ENCODE measurements around the gene FAF1. TPM values are rescaled to one million over a fixed set of nuclear protein-coding genes. Genes with fewer than 3 reads are reported as not detected.

FAF1 gene
- total RNA-seq, 1 experiment from 2014 or later = 112 TPM

- Histone ChIP-seq H3K79me2 (ENCODE audit: low read length) (peaks cover 21% of the 10 kb centered on the region), H3K9ac (ENCODE audit: low read length) (no peak overlapping the region), H3K36me3 (ENCODE audit: insufficient read depth, low read length) (no peaks in the 10 kb centered on the region), H2AFZ (ENCODE audit: low read length) (no peak overlapping the region), H3K4me2 (ENCODE audit: low read depth, low read length, poor library complexity, severe bottlenecking) (no peak overlapping the region), H3K4me1 (ENCODE audit: low read length) (peaks cover 14% of the 10 kb centered on the region), H3K9me3 (ENCODE audit: low read length) (no peaks in the 10 kb centered on the region), H3K27me3 (ENCODE audit: low read length) (no peaks in the 10 kb centered on the region), H3K4me3 (ENCODE audit: low read length) (no peak overlapping the region), H4K20me1 (ENCODE audit: insufficient read depth, low read depth, low read length) (no peaks in the 10 kb centered on the region), H3K9me2 (replicated peaks; ENCODE audit: insufficient read depth, low read length) (no peaks in the 10 kb centered on the region), H3K27ac (ENCODE audit: low read length) (no peak overlapping the region)
- no peak for DNase-seq
Measured at GRCh38 chr1:50637460-50637859, 322.6 kb downstream of the FAF1 start.

DNA sequence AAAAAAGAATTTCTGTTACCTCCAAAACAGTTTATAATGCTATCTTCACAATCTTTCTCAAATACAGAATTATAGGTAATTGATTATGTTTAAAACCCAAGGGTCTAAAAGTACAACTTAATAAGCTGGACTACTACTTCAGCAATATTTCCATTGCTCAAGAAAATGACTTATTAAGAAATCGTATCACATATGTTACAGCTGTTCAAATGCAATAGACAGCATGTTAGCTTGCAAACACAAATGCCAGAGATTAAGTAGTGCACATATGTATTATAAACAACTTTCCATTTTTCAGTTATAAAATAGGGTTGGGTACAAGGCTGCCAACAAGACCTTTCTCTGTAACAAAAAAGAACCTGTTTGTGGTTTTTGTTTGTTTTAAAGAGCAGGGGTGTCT is 325.8 kb downstream of the FAF1 start:
- Histone ChIP-seq H3K79me2 (ENCODE audit: low read length) (peaks cover 23% of the 10 kb centered on the region), H3K9me3 (ENCODE audit: low read length) (no peaks in the 10 kb centered on the region), H3K9ac (ENCODE audit: low read length) (no peak overlapping the region), H3K27me3 (ENCODE audit: low read length) (no peaks in the 10 kb centered on the region), H3K27ac (ENCODE audit: low read length) (no peak overlapping the region), H3K4me1 (ENCODE audit: low read length) (peaks cover 14% of the 10 kb centered on the region), H3K9me2 (replicated peaks; ENCODE audit: insufficient read depth, low read length) (no peaks in the 10 kb centered on the region), H3K36me3 (ENCODE audit: insufficient read depth, low read length) (no peaks in the 10 kb centered on the region), H3K4me2 (ENCODE audit: low read depth, low read length, poor library complexity, severe bottlenecking) (no peak overlapping the region), H2AFZ (ENCODE audit: low read length) (no peak overlapping the region), H3K4me3 (ENCODE audit: low read length) (no peak overlapping the region), H4K20me1 (ENCODE audit: insufficient read depth, low read depth, low read length) (no peaks in the 10 kb centered on the region)
- DNase-seq = no peak

DNA sequence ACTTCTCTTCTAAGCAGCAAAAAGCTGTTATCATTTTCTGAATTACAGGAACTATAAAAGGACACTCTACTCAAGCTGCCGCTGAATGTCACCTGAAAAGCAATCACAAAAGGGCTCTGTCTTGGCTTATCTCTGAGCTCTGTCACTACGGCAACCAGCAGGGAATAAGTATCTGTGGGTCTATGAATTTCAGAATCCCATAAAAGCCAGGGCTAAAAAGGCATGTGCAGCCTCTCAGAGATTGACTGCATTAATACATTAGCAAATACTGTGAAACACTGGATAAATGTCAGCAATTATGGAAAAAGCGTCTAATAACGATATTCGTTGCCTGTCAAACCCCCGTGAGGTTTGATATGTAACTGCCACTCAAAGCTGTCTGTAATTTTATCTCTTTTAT is 326.6 kb downstream of the FAF1 start:
- H3K79me2 ChIP-seq (ENCODE audit: low read length) = peaks cover 19% of the 10 kb centered on the region; the same call in 1 of the 2 replicates
- no peak overlapping the region for H3K27ac ChIP-seq (ENCODE audit: low read length)
- no peak for DNase-seq

DNA sequence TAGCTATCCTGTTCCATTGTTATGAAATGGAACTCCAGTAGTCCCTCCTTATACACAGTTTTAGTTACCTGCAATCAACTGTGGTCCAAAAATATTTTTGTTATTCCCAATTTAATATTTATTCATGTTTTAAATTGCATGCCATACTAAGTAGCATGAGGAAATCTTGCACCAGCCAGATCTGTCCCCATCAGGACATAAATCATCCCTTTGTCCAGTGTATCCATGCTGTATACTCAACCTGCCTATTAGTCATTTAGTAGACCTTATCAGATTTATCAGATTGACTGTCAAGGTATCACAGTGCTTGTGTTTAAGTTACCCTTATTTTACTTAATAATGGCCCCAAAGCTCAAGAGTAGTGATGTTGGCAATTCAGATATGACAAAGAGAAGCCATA is 328.9 kb downstream of the FAF1 start:
- DNase-seq = no peak
- Histone ChIP-seq H3K79me2 (ENCODE audit: low read length) (peaks cover 23% of the 10 kb centered on the region; the same call in 1 of the 2 replicates), H3K9me2 (replicated peaks; ENCODE audit: insufficient read depth, low read length) (no peaks in the 10 kb centered on the region), H2AFZ (ENCODE audit: low read length) (no peak overlapping the region), H3K4me3 (ENCODE audit: low read length) (no peak overlapping the region), H3K9ac (ENCODE audit: low read length) (no peak overlapping the region), H3K27me3 (ENCODE audit: low read length) (no peaks in the 10 kb centered on the region), H3K4me2 (ENCODE audit: low read depth, low read length, poor library complexity, severe bottlenecking) (no peak overlapping the region), H4K20me1 (ENCODE audit: insufficient read depth, low read depth, low read length) (no peaks in the 10 kb centered on the region), H3K27ac (ENCODE audit: low read length) (no peak overlapping the region), H3K36me3 (ENCODE audit: insufficient read depth, low read length) (no peaks in the 10 kb centered on the region), H3K4me1 (ENCODE audit: low read length) (peaks cover 22% of the 10 kb centered on the region), H3K9me3 (ENCODE audit: low read length) (no peaks in the 10 kb centered on the region)

More for the DNA sequence above, 326.6 kb downstream of the FAF1 start:
- no peak overlapping the region for H3K9ac ChIP-seq (ENCODE audit: low read length)
- no peak overlapping the region for H3K4me3 ChIP-seq (ENCODE audit: low read length)
- H3K36me3 ChIP-seq (ENCODE audit: insufficient read depth, low read length) = no peaks in the 10 kb centered on the region
- H2AFZ ChIP-seq (ENCODE audit: low read length) = no peak overlapping the region
- no peaks in the 10 kb centered on the region for H3K27me3 ChIP-seq (ENCODE audit: low read length)
- no peak overlapping the region for H3K4me2 ChIP-seq (ENCODE audit: low read depth, low read length, poor library complexity, severe bottlenecking)
- H4K20me1 ChIP-seq (ENCODE audit: insufficient read depth, low read depth, low read length) = no peaks in the 10 kb centered on the region
- H3K4me1 ChIP-seq (ENCODE audit: low read length) = peaks cover 14% of the 10 kb centered on the region
- H3K9me3 ChIP-seq (ENCODE audit: low read length) = no peaks in the 10 kb centered on the region
- H3K9me2 ChIP-seq (replicated peaks; ENCODE audit: insufficient read depth, low read length) = no peaks in the 10 kb centered on the region

DNA sequence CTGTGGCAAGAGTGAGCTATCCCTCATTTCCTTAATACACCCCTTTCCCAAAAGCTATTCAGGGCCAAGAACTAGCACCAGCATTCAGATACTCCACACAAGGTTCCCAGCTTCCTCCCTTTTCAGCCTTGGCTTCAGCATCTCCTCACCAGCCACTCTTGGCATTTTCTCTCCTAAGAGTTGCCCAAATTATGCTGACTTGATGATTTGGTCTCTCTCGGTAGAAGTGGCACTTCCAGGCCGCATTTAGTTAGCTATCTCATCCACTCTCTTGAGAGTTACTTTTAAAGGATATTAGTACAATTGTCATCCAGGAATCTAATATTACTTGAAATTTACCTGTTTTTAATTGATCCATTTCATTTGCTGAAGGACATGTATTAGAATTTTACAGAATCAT is 337.8 kb downstream of the FAF1 start:
- H4K20me1 ChIP-seq (ENCODE audit: insufficient read depth, low read depth, low read length) = no peaks in the 10 kb centered on the region
- peaks cover 9% of the 10 kb centered on the region for H3K4me1 ChIP-seq (ENCODE audit: low read length)
- H3K9ac ChIP-seq (ENCODE audit: low read length) = no peak overlapping the region
- DNase-seq = no peak
- H3K36me3 ChIP-seq (ENCODE audit: insufficient read depth, low read length) = no peaks in the 10 kb centered on the region
- H3K4me3 ChIP-seq (ENCODE audit: low read length) = no peak overlapping the region
- no peak overlapping the region for H3K27ac ChIP-seq (ENCODE audit: low read length)
- H3K4me2 ChIP-seq (ENCODE audit: low read depth, low read length, poor library complexity, severe bottlenecking) = no peak overlapping the region
- H2AFZ ChIP-seq (ENCODE audit: low read length) = no peak overlapping the region
- H3K9me2 ChIP-seq (replicated peaks; ENCODE audit: insufficient read depth, low read length) = no peaks in the 10 kb centered on the region
- no peaks in the 10 kb centered on the region for H3K27me3 ChIP-seq (ENCODE audit: low read length)
- no peaks in the 10 kb centered on the region for H3K9me3 ChIP-seq (ENCODE audit: low read length)
- H3K79me2 ChIP-seq (ENCODE audit: low read length) = peaks cover 5% of the 10 kb centered on the region; the same call in 1 of the 2 replicates

DNA sequence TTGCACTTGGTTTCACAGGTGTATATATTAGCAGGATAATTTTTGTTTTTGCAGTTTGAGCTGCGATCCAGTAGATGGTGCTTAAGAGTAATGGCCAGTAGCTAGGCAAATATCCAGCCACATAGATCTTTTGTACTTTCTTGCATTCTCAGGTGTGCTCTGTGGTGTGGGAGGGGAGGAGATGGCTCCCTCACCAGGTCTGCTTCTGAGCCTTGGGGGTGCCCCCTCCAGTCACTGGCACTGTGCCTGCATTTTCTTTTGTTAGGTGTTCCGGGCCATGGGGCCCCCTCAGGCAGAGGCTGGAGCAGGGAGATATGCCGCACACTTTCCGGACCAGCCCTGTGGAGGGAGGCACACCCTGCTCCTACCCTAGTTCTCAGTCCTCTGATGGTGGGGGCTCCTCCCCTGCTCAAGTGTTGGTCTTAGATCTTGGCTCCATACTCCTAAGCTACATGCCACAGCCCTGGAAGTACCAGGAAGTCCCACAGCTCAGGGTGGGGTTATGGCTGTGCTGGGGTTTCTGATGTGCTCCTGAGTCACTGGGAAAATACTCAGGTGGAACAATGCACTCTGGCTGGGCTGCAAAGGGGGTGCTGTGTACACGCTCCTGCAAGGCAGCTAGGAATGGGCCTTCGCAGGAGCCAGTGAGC is 339.3 kb downstream of the FAF1 start:
- no peak overlapping the region for H3K9ac ChIP-seq (ENCODE audit: low read length)

GRCh38 chr1:50615036-50615750 is 344.9 kb downstream of the FAF1 start:
- Histone ChIP-seq H3K9me3 (ENCODE audit: low read length) (no peaks in the 10 kb centered on the region), H3K9me2 (replicated peaks; ENCODE audit: insufficient read depth, low read length) (no peaks in the 10 kb centered on the region), H3K79me2 (ENCODE audit: low read length) (0 out of 2 replicates have a peak, but pooled peaks cover 2% of the 10 kb centered on the region), H3K9ac (ENCODE audit: low read length) (no peak overlapping the region), H2AFZ (ENCODE audit: low read length) (no peak overlapping the region), H3K27ac (ENCODE audit: low read length) (no peak overlapping the region), H4K20me1 (ENCODE audit: insufficient read depth, low read depth, low read length) (no peaks in the 10 kb centered on the region), H3K4me2 (ENCODE audit: low read depth, low read length, poor library complexity, severe bottlenecking) (no peak overlapping the region), H3K4me1 (ENCODE audit: low read length) (peaks cover 31% of the 10 kb centered on the region), H3K4me3 (ENCODE audit: low read length) (no peak overlapping the region), H3K36me3 (ENCODE audit: insufficient read depth, low read length) (no peaks in the 10 kb centered on the region), H3K27me3 (ENCODE audit: low read length) (no peaks in the 10 kb centered on the region)
- DNase-seq = no peak

More for the DNA sequence above, 339.3 kb downstream of the FAF1 start:
- no peak overlapping the region for H3K4me2 ChIP-seq (ENCODE audit: low read depth, low read length, poor library complexity, severe bottlenecking)
- H2AFZ ChIP-seq (ENCODE audit: low read length) = no peak overlapping the region
- no peaks in the 10 kb centered on the region; the same call in 1 of the 2 replicates for H3K79me2 ChIP-seq (ENCODE audit: low read length)
- H3K4me1 ChIP-seq (ENCODE audit: low read length) = no peaks in the 10 kb centered on the region
- H3K27ac ChIP-seq (ENCODE audit: low read length) = no peak overlapping the region
- no peaks in the 10 kb centered on the region for H3K27me3 ChIP-seq (ENCODE audit: low read length)
- peak; percentile 63 for DNase-seq
- no peaks in the 10 kb centered on the region for H3K36me3 ChIP-seq (ENCODE audit: insufficient read depth, low read length)
- no peaks in the 10 kb centered on the region for H4K20me1 ChIP-seq (ENCODE audit: insufficient read depth, low read depth, low read length)
- no peak overlapping the region for H3K4me3 ChIP-seq (ENCODE audit: low read length)
- no peaks in the 10 kb centered on the region for H3K9me3 ChIP-seq (ENCODE audit: low read length)
- no peaks in the 10 kb centered on the region for H3K9me2 ChIP-seq (replicated peaks; ENCODE audit: insufficient read depth, low read length)

DNA sequence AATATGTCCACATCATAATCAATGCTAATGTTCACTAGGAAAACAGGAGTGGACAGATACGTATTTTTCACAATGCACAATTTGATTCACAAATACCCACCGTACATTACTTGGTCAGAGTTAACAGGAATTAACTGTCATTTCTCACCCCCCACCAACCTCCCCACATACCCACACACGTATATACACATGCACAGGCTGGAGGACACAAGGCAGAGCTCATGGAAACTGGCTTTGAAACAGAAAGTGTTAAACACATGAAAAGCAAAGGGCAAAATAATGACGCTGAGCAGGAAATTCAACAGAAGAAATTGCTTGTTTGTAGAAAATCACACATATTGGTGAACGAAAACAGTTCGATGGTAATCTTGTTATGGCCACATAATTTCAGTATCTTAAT is 348.4 kb downstream of the FAF1 start:
- no peaks in the 10 kb centered on the region for H3K9me3 ChIP-seq (ENCODE audit: low read length)
- no peak for DNase-seq
- H3K27ac ChIP-seq (ENCODE audit: low read length) = peak overlapping the region; percentile 86
- no peaks in the 10 kb centered on the region for H4K20me1 ChIP-seq (ENCODE audit: insufficient read depth, low read depth, low read length)
- H3K79me2 ChIP-seq (ENCODE audit: low read length) = peaks cover 8% of the 10 kb centered on the region; the same call in 1 of the 2 replicates
- peak overlapping the region; percentile 22; the same call in 1 of the 2 replicates for H3K4me3 ChIP-seq (ENCODE audit: low read length)
- no peaks in the 10 kb centered on the region for H3K36me3 ChIP-seq (ENCODE audit: insufficient read depth, low read length)
- no peaks in the 10 kb centered on the region for H3K27me3 ChIP-seq (ENCODE audit: low read length)
- H3K4me2 ChIP-seq (ENCODE audit: low read depth, low read length, poor library complexity, severe bottlenecking) = peak overlapping the region; percentile 60
- peaks cover 41% of the 10 kb centered on the region for H3K4me1 ChIP-seq (ENCODE audit: low read length)
- H2AFZ ChIP-seq (ENCODE audit: low read length) = no peak overlapping the region
- H3K9ac ChIP-seq (ENCODE audit: low read length) = peak overlapping the region; percentile 13
- H3K9me2 ChIP-seq (replicated peaks; ENCODE audit: insufficient read depth, low read length) = no peaks in the 10 kb centered on the region

Data from Karpas-422 (cell line).